T-helper 2 cell treated with Interferon-gamma antibody and Interleukin-4, amounts not matched to agents 5 μg/mL and 100 μg/mL, for 36 hours (primary cell): ENCODE results near the gene ZMYND10.

Experiments
- DNase-seq: peaks from one replicate; pipeline ENCODE4 v3.0.0; 2021; ENCODE audit warnings: low spot score
- H3K27ac Mint-ChIP-seq: one replicate; pipeline ENCODE4 v1.8.0; 2021; ENCODE audit warnings: mild to moderate bottlenecking, mixed read lengths
- H3K27me3 Mint-ChIP-seq: one replicate; pipeline ENCODE4 v1.8.0; 2021; ENCODE audit warnings: low read depth, mixed read lengths
- H3K36me3 Mint-ChIP-seq: one replicate; pipeline ENCODE4 v1.8.0; 2021; ENCODE audit warnings: low read depth, mixed read lengths
- H3K4me1 Mint-ChIP-seq: one replicate; pipeline ENCODE4 v1.8.0; 2021; ENCODE audit warnings: low read depth, mixed read lengths
- H3K4me3 Mint-ChIP-seq: one replicate; pipeline ENCODE4 v1.8.0; 2022; ENCODE audit warnings: mild to moderate bottlenecking, moderate library complexity, mixed read lengths
- H3K9me3 Mint-ChIP-seq: one replicate; pipeline ENCODE4 v1.8.0; 2021; ENCODE audit warnings: mixed read lengths

Gene ZMYND10

DNA sequence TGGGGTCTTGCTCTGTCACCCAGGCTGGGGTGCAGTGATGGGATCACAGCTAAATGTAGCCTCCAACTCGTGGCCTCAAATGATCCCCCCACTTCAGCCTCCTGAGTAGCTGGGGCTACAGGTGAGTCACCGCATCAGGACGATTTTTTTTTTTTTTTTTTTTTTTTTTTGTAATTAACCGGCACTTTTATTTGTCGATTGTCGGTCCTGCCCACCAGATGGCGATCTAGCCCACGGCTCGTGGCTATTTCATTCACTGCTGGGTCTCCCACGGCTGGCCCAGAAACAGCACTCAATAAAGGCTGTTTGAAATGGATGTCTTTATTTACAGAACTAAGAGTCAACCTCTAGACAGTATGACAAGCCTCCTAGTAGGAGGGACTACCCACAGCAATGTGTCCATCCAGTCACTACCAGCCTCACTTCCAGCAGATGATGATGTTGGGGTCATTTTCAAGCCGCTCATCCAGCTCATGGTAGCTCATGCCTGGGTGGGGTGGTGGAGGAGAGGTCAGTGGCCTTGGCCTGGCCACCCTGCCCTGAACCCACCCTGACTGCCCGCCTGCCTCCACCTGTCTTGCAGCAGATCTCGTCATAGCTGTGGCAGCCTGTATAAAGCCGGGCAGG, 1.8 kb upstream of the ZMYND10 start:
- H3K27me3 Mint-ChIP-seq, result no peaks in the 10 kb centered on the region
- DNase-seq, result peak; percentile 56
- peak overlapping the region; percentile 78 for H3K27ac Mint-ChIP-seq
- peaks cover 34% of the 10 kb centered on the region for H3K36me3 Mint-ChIP-seq
- peaks cover 50% of the 10 kb centered on the region for H3K4me1 Mint-ChIP-seq
- H3K4me3 Mint-ChIP-seq, result peak overlapping the region; percentile 24
- H3K9me3 Mint-ChIP-seq, result no peaks in the 10 kb centered on the region

DNA sequence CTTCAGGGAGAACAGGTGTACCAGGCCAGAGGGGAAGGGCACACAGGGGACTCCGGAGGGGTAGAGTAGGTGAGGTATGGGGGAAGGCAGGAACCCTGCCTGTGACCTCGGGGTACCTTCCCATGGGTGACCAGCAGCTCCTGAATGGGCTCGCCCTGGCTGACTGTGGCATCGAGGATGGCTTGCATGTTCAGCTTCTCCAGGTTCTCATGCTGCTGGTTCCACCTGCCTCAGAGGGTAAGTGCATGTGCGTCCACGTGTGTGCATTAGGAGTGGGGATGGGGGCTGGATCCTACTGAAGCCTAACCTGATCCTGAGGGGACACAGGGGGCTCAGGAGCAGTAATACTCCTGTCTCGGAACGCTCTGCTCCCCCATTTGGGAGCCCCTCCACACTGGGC, 524 bp downstream of the ZMYND10 start:
- Mint-ChIP-seq H3K27ac (no peak overlapping the region), H3K4me3 (peak overlapping the region; percentile 10), H3K4me1 (peaks cover 50% of the 10 kb centered on the region)

DNA sequence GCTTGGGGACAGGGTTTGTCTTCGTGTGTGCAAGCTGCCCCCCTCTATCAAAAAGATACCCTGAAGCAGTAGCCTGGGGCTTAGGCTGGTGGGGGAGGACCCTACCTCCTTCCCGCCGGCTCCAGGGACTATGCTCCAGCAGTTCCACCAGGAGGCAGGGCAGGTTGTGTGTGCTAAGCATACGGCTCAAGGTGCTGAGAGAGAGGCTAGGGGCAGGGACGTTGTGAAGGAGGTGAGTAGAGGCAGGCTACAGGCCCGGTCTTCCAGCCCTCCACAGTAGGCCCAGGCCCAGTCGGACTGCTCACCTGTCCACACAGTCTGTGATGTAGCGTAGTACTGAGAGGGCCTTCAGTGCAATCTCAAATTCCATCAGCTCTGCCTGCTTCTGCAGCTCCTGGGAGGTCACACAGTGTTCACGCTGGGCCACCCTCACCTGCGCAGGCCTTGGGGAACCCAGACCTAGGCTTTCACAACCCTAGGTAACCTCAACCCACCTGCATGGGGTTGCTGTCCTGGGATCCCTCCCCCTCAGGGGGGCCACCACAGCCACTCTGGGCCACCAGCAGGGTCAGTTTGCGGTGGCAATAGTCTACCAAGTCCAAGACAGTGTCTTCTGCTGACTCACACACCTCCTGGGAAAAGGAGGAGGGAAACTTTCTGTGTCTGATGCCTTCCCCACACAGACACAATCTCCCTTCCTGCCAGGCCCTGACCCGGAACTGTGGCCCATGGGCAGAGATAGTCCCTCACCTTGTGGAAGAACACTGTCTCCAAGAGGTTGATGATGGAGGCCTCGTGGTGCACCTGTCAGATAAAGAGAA, 2.5 kb downstream of the ZMYND10 start:
- DNase-seq, result no peak
- no peak overlapping the region for H3K4me3 Mint-ChIP-seq
- no peaks in the 10 kb centered on the region for H3K27me3 Mint-ChIP-seq
- H3K27ac Mint-ChIP-seq, result peak overlapping the region; percentile 68
- H3K9me3 Mint-ChIP-seq, result no peaks in the 10 kb centered on the region
- H3K4me1 Mint-ChIP-seq, result peaks cover 45% of the 10 kb centered on the region
- H3K36me3 Mint-ChIP-seq, result peaks cover 29% of the 10 kb centered on the region

More for the DNA sequence above, 524 bp downstream of the ZMYND10 start:
- no peaks in the 10 kb centered on the region for H3K27me3 Mint-ChIP-seq
- DNase-seq, result no peak
- H3K36me3 Mint-ChIP-seq, result peaks cover 23% of the 10 kb centered on the region
- no peaks in the 10 kb centered on the region for H3K9me3 Mint-ChIP-seq

DNA sequence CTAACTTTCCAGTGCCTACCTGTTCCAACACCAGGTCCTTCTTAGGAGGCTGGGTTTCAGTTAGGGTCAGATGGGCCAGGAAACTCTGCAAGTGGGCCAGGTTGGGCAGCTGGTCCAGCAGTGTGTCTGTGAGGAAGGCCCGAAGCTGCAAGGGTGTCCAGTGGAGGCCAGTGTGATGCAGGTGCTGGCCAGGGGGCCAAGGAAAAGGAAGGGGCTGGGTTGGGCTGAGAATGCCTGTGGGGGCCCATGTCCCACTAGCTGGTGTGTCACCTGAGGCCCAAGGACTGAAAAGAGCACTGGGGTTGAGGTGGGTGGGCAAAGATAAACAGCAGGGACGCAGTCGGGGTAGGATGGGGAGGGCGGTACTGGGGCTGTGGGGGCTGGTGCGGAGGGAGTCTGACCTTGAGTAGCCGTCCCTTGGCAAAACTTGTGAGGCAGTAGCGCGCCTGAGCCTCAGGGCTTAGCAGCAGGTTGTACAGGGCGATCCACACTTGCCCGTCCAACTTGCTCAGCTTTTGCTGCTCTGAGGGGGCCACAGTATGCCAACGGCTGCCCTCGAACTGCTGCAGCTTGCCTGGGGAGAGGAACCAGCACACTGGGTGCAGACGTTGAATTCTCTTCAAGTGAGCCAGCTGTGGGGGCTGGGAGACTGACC, 3.4 kb downstream of the ZMYND10 start:
- H3K4me3 Mint-ChIP-seq, result peak overlapping the region; percentile 86
- DNase-seq, result no peak
- H3K27me3 Mint-ChIP-seq, result no peaks in the 10 kb centered on the region
- peaks cover 40% of the 10 kb centered on the region for H3K4me1 Mint-ChIP-seq
- no peaks in the 10 kb centered on the region for H3K9me3 Mint-ChIP-seq
- peaks cover 29% of the 10 kb centered on the region for H3K36me3 Mint-ChIP-seq
- H3K27ac Mint-ChIP-seq, result peak overlapping the region; percentile 94

DNA sequence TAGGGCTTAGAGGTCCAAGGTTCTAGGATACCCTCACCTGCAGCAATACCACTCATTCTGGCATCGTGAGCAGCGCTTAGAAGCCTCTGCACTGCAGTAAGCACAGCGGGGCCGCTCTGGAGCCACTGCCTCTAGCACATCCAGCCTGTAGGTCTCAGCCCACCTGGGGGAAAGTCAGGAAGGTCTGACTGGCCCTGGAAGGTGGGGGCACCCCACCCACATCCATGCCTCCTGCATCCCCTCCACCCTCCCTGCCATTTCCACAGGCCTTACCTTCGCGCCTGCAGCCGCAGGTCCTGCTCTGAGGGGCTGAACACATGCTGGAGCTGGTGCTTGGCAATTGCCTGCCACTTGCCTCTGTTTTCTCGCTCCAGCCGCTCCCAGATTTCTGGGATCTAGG, 4.0 kb downstream of the ZMYND10 start:
- peaks cover 32% of the 10 kb centered on the region for H3K36me3 Mint-ChIP-seq
- peaks cover 41% of the 10 kb centered on the region for H3K4me1 Mint-ChIP-seq
- H3K27me3 Mint-ChIP-seq, result no peaks in the 10 kb centered on the region
- no peak for DNase-seq
- H3K4me3 Mint-ChIP-seq, result peak overlapping the region; percentile 86
- peak overlapping the region; percentile 94 for H3K27ac Mint-ChIP-seq
- no peaks in the 10 kb centered on the region for H3K9me3 Mint-ChIP-seq

DNA sequence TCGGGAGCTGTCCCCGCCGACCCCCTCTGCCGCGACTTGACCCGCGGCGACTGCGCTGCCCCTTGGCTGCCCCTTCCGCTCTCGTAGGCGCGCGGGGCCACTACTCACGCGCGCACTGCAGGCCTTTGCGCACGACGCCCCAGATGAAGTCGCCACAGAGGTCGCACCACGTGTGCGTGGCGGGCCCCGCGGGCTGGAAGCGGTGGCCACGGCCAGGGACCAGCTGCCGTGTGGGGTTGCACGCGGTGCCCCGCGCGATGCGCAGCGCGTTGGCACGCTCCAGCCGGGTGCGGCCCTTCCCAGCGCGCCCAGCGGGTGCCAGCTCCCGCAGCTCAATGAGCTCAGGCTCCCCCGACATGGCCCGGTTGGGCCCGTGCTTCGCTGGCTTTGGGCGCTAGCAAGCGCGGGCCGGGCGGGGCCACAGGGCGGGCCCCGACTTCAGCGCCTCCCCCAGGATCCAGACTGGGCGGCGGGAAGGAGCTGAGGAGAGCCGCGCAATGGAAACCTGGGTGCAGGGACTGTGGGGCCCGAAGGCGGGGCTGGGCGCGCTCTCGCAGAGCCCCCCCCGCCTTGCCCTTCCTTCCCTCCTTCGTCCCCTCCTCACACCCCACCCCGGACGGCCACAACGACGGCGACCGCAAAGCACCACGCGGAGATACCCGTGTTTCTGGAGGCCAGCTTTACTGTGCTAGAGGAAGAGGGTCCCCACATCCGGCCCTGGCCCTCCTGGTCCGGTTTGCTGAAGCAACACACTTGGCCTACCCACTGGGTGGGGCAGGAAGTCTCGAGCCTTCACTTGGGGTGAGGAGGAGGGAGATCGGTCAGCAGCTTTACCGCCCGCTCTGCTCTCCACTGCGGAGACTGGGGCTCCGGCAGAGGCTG, 4.8 kb downstream of the ZMYND10 start, which contains the start of gene RASSF1:
TSS of gene RASSF1 (minus strand) at position 389 of the 882 bp plus-strand sequence. CDS start at position 358, 31 bp downstream.
- H3K9me3 Mint-ChIP-seq, result no peaks in the 10 kb centered on the region
- H3K36me3 Mint-ChIP-seq, result peaks cover 41% of the 10 kb centered on the region
- H3K27me3 Mint-ChIP-seq, result no peaks in the 10 kb centered on the region
- peak within 1 kb of the TSS; percentile 97 for H3K27ac Mint-ChIP-seq
- H3K4me1 Mint-ChIP-seq, result peaks cover 42% of the 10 kb centered on the region
- peak; percentile 82 for DNase-seq
- peak within 1 kb of the TSS; percentile 96 for H3K4me3 Mint-ChIP-seq

DNA sequence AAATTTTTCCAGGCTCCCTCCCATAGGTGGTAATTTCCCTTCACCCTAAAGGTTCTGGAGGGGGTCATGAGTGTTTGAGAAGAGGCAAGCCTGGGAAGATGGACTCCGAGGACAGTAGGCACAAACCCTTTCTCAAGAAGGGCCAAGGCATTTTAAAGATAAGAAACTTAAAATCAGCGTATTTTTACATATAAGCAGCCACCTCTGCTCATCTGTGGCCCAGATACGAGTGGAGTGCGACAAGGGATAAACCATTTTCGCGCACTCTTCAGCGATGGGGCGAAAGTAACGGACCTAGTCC, 5.4 kb downstream of the ZMYND10 start:
- peaks cover 47% of the 10 kb centered on the region for H3K4me1 Mint-ChIP-seq
- no peaks in the 10 kb centered on the region for H3K9me3 Mint-ChIP-seq
- H3K27me3 Mint-ChIP-seq, result no peaks in the 10 kb centered on the region
- no peak for DNase-seq
- H3K27ac Mint-ChIP-seq, result peak overlapping the region; percentile 97
- H3K36me3 Mint-ChIP-seq, result peaks cover 46% of the 10 kb centered on the region
- peak overlapping the region; percentile 96 for H3K4me3 Mint-ChIP-seq

DNA sequence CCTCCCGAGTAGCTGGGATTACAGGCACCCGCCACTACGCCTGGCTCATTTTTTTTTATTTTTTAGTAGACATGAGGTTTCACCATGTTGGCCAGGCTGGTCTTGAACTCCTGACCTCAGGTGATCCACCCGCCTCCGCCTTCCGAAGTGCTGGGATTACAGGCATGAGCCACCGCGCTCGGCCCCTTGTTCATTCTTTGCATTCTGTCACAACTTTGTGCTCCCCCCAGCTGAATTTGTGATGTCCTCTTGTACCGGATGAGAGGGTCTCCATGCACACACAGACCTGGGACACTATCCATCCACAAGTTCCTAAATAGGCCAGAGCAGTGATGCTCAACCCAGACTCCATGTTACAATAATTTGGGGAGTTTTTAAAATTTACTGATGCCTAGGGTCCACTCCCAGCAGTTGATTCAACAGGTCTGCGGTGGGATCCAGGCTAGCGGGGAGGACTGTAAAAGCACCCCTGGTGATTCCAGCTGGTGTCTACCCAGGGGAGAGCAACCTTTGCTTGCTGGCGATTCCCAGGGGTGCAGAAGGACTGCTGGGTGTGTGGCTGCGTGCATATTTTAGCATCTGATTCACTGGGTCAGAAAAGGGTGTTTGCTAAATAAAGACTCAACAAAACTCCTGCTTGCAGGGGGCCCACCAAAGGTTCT, 5.9 kb downstream of the ZMYND10 start:
- peaks cover 46% of the 10 kb centered on the region for H3K4me1 Mint-ChIP-seq
- H3K27ac Mint-ChIP-seq, result peak overlapping the region; percentile 97
- no peaks in the 10 kb centered on the region for H3K9me3 Mint-ChIP-seq
- DNase-seq, result no peak
- H3K36me3 Mint-ChIP-seq, result peaks cover 50% of the 10 kb centered on the region
- no peaks in the 10 kb centered on the region for H3K27me3 Mint-ChIP-seq
- peak overlapping the region; percentile 96 for H3K4me3 Mint-ChIP-seq

DNA sequence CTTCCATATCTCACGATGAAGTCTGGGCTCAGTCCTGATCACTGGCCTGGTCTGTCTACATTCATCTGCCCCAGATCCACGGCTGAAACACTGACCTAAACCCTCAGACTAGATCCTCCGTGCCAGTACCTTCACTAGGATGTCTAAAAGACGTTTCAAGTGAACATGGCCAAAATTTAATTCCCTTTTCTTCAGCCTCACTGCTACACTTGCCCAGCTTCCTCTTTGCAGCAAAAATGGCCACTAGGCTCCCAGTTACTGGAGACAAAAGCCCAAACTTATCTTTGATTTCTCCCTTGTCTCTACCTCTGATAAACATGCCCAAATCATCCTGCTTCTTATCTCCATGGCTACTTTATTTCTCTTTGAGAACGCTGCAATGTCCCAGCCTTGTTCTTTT, 6.6 kb downstream of the ZMYND10 start:
- Mint-ChIP-seq H3K4me1 (peaks cover 51% of the 10 kb centered on the region), H3K27me3 (no peaks in the 10 kb centered on the region), H3K9me3 (no peaks in the 10 kb centered on the region), H3K27ac (peak overlapping the region; percentile 97), H3K4me3 (peak overlapping the region; percentile 96), H3K36me3 (peaks cover 57% of the 10 kb centered on the region)
- no peak for DNase-seq

DNA sequence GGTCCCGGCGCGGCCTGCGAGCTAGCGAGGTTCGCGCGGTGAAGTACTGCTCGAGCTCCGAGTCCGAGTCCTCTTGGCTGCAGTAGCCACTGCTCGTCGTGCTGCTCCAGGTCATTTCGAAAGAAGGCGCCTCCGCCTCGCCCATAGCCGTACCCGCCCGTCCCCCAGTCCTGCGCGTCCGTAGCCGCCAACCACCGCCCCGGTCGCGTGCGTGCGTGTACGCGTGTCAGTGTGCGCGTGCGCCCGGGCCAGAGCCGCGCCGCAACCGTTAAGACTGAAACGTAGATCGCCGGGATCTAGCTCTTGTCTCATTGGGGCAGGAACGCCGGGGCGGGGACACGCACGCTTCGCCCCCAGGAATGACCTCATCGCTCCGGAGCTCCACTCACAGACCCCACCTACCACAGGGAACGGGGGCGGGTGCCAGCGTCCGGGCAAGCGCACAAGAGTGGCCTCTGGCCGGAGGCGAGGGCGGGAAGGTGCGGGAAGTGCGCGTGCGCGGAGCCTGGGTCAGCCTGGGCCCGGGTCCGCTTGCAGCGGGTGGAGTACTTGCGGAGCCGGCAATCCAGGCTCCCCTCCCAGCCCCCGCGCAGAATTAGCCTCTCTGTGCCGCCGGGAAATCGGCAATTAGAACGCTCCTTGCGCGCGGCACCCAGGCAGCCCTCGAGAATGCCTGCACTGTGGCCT, 8.2 kb downstream of the ZMYND10 start:
- DNase-seq, result peak; percentile 99
- no peaks in the 10 kb centered on the region for H3K9me3 Mint-ChIP-seq
- H3K27ac Mint-ChIP-seq, result peak overlapping the region; percentile 97
- H3K4me3 Mint-ChIP-seq, result peak overlapping the region; percentile 96
- H3K27me3 Mint-ChIP-seq, result no peaks in the 10 kb centered on the region
- peaks cover 68% of the 10 kb centered on the region for H3K36me3 Mint-ChIP-seq
- H3K4me1 Mint-ChIP-seq, result peaks cover 48% of the 10 kb centered on the region

DNA sequence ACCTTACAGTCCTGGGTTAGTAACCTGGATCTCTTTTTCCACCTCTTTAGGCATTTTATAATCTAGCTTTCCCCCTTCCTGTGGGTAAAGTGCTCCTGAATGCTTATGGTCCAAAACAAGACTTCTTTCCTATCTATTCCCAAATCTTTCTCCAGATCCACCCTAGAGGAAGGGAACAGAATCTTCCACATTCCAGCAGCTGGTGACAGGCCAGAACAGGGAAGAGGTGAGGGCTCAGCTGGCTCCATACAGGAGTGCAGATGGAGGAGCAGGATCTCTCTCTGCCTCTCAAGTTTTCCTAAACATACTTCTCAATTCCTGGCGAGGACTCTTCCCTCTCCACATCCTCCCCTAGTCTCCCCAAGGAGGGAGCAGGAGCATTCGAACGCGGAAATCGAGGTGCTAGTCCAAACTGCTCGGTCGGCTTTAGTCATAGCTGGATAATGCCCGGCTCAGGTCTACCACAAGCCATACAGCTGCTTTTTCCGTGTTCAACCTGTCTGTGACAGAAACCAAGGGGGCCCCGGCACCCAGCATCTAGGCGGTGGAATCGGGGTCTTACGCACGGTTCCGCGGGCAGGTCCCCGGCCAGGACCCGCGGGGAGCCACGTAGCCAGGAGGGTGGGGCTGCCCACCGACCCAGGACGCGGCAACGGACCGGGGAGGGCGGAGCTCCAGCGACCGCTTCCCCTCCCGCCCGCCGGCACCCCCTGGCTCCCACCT, 8.9 kb downstream of the ZMYND10 start:
- Mint-ChIP-seq H3K4me1 (peaks cover 42% of the 10 kb centered on the region), H3K9me3 (no peaks in the 10 kb centered on the region), H3K27me3 (no peaks in the 10 kb centered on the region), H3K27ac (peak overlapping the region; percentile 97), H3K36me3 (peaks cover 74% of the 10 kb centered on the region), H3K4me3 (peak overlapping the region; percentile 96)
- DNase-seq, result no peak

DNA sequence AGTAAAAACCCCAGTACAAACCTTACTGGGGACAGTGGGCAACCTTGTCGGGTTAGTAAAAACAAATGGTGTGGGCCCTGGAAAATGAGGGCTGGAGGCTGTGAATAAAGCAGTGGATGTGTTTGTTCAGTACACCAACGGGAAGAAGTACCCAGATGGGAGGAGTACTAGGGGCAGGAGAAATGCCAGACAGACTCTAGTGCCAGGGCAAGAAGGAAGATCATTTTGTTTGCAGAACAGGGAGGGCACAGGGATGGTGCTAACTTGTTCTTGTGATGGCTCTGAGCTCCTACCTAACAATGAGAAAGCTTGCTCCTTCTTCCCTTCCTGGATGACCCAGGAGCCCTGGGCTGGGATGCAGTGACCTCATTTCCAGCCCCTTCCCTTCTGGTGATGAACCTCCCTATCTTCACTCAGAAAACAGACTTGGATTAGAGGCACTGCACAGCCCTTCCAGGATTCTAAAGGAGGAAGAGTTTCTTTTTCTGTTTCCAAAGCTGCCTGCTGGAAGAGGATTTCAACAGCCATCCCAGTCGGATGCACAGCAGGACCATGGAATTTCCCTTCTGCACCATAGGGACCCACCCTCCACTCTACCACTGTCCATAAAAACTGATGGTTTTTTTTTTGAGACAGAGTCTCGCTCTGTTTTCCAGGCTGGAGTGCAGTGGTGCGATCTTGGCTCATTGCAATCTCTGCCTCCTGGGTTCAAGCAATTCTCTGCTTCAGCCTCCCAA, 11.0 kb downstream of the ZMYND10 start:
- Mint-ChIP-seq H3K9me3 (no peaks in the 10 kb centered on the region), H3K27me3 (no peaks in the 10 kb centered on the region), H3K4me3 (peak overlapping the region; percentile 68), H3K27ac (peak overlapping the region; percentile 85), H3K4me1 (peaks cover 34% of the 10 kb centered on the region), H3K36me3 (peaks cover 84% of the 10 kb centered on the region)
- DNase-seq, result no peak
